ENCODE data around the gene TEX13D. TPM values are rescaled to one million over a fixed set of nuclear protein-coding genes. Genes with fewer than 3 reads are reported as not detected.

TEX13D gene
- total RNA-seq, 1 experiment from 2014 or later = 0.47 TPM

- intact Hi-C loops (cut with micrococcal nuclease; ENCODE audit: unreplicated experiment) = no loop called here
- no peaks in the 10 kb centered on the region for H3K9me3 ChIP-seq (ENCODE audit: low read depth, low read length, poor library complexity, severe bottlenecking)
- ChIA-PET POLR2A (ENCODE audit: low non-redundant PET) (no interaction called here), CTCF (no interaction called here)
- peaks cover 15% of the 10 kb centered on the region for H3K4me1 ChIP-seq (ENCODE audit: insufficient read depth, low read length, poor library complexity, severe bottlenecking)
- no peak for DNase-seq (ENCODE audit: low spot score)
- H3K27me3 ChIP-seq (replicated peaks; ENCODE audit: insufficient read depth, low read depth, low read length, poor library complexity) = no peaks in the 10 kb centered on the region
- no peaks in the 10 kb centered on the region for H3K36me3 ChIP-seq (ENCODE audit: insufficient read depth, low read length, poor library complexity, severe bottlenecking)
- TF ChIP-seq CTCF (conservative IDR thresholded peaks at IDR 0.05; ENCODE audit: low read depth, low read length) = no peak
- no peak for TF ChIP-seq EZH2 (IDR thresholded peaks at IDR 0.05; ENCODE audit: borderline replicate concordance, low read depth, low read length, poor library complexity, severe bottlenecking)
- no peak overlapping the region for H3K4me3 ChIP-seq (ENCODE audit: low read depth, low read length, poor library complexity, severe bottlenecking)
- no TSS peak for BruUV-seq (replicated peaks)
- no peak overlapping the region for H3K27ac ChIP-seq (ENCODE audit: low read depth, low read length, poor library complexity, severe bottlenecking)
Observed at GRCh38 chrX:124373348-124373747, 40.9 kb downstream of the TEX13D start.

GRCh38 chrX:124378643-124379042 lies 46.2 kb downstream of the TEX13D start:
- intact Hi-C loops (cut with micrococcal nuclease; ENCODE audit: unreplicated experiment) = loop anchor here (5.0 kb wide), 1 partner anchor 166 kb away; no protein-coding TSS in a partner anchor
- ChIA-PET CTCF (interaction anchor here (0.7 kb wide), 1 partner anchor 9 kb away, joined by 3 read pairs; no protein-coding TSS in a partner anchor), POLR2A (ENCODE audit: low non-redundant PET) (no interaction called here)
- Histone ChIP-seq H3K27ac (ENCODE audit: low read depth, low read length, poor library complexity, severe bottlenecking) (peak overlapping the region; percentile 66), H3K4me3 (ENCODE audit: low read depth, low read length, poor library complexity, severe bottlenecking) (no peak overlapping the region), H3K4me1 (ENCODE audit: insufficient read depth, low read length, poor library complexity, severe bottlenecking) (peaks cover 17% of the 10 kb centered on the region), H3K27me3 (replicated peaks; ENCODE audit: insufficient read depth, low read depth, low read length, poor library complexity) (no peaks in the 10 kb centered on the region), H3K9me3 (ENCODE audit: low read depth, low read length, poor library complexity, severe bottlenecking) (no peaks in the 10 kb centered on the region), H3K36me3 (ENCODE audit: insufficient read depth, low read length, poor library complexity, severe bottlenecking) (no peaks in the 10 kb centered on the region)
- BruUV-seq (replicated peaks) = no TSS peak
- TF ChIP-seq EZH2 (IDR thresholded peaks at IDR 0.05; ENCODE audit: borderline replicate concordance, low read depth, low read length, poor library complexity, severe bottlenecking) = no peak
- TF ChIP-seq CTCF (conservative IDR thresholded peaks at IDR 0.05; ENCODE audit: low read depth, low read length) = no peak
- DNase-seq (ENCODE audit: low spot score) = peak; percentile 56

- ChIA-PET CTCF (no interaction called here), POLR2A (ENCODE audit: low non-redundant PET) (no interaction called here)
- no peak for DNase-seq (ENCODE audit: low spot score)
- H3K4me3 ChIP-seq (ENCODE audit: low read depth, low read length, poor library complexity, severe bottlenecking) = no peak overlapping the region
- TF ChIP-seq EZH2 (IDR thresholded peaks at IDR 0.05; ENCODE audit: borderline replicate concordance, low read depth, low read length, poor library complexity, severe bottlenecking) = no peak
- no peak for TF ChIP-seq CTCF (conservative IDR thresholded peaks at IDR 0.05; ENCODE audit: low read depth, low read length)
- peaks cover 1% of the 10 kb centered on the region for H3K4me1 ChIP-seq (ENCODE audit: insufficient read depth, low read length, poor library complexity, severe bottlenecking)
- no peak overlapping the region for H3K27ac ChIP-seq (ENCODE audit: low read depth, low read length, poor library complexity, severe bottlenecking)
- no TSS peak for BruUV-seq (replicated peaks)
- no peaks in the 10 kb centered on the region for H3K27me3 ChIP-seq (replicated peaks; ENCODE audit: insufficient read depth, low read depth, low read length, poor library complexity)
- H3K9me3 ChIP-seq (ENCODE audit: low read depth, low read length, poor library complexity, severe bottlenecking) = no peaks in the 10 kb centered on the region
- intact Hi-C loops (cut with micrococcal nuclease; ENCODE audit: unreplicated experiment) = loop anchor here (10.0 kb wide), 1 partner anchor 419 kb away; the partner anchor contains the start of gene STAG2
- H3K36me3 ChIP-seq (ENCODE audit: insufficient read depth, low read length, poor library complexity, severe bottlenecking) = no peaks in the 10 kb centered on the region
Observed at GRCh38 chrX:124383354-124383753, 50.9 kb downstream of the TEX13D start.

Data from A673 (cell line).